K562 (cell line): ENCODE measurements around the gene PCBD1. TPM values are rescaled to one million over a fixed set of nuclear protein-coding genes. Genes with fewer than 3 reads are reported as not detected.

ENCODE experiments used
- ATAC-seq: fragments of 200-7000 bp; cut with Tn5 transposase; 3 replicates; pipeline ENCODE4 v1.9.1; 2020; ENCODE audit warnings: moderate library complexity
- BruUV-seq: library from RNA; stranded (reverse); fragments of 400-500 nt; replicated peaks from 2 replicates; lab custom pipeline; 2021; lab: Mats Ljungman, UMichigan
- CTCF ChIA-PET: fragments of 300-600 bp; formaldehyde crosslinking; extraction: SDS; loops from one replicate; lab custom pipeline; 2021; ENCODE audit warnings: low intra/inter-chr PET ratio; lab: Yijun Ruan, JAX
- POLR2A ChIA-PET: fragments of 300-600, 350-650 bp; sonication (Branson Sonifier 250); formaldehyde crosslinking; extraction: SDS; loops from one replicate; lab custom pipeline; 2021; ENCODE audit warnings: antibody characterized with exemption, inconsistent platforms; lab: Yijun Ruan, JAX
- DNase-seq, 4 experiments: peaks; one replicate each; pipeline versions ENCODE4 v3.0.0 to v3.0.0-alpha.2; 2011 to 2018; ENCODE audit warnings: low spot score in 3 of 4, mixed read lengths in 3 of 4; ENCODE audit errors: extremely low read depth in 1 of 4
- FAIRE-seq: peaks from 2 replicates; lab custom pipeline; 2011; peaks lifted over from hg19 to GRCh38; lab: Jason Lieb, UNC
- H2AFZ ChIP-seq: 2 replicates; pipeline ENCODE4 v1.6.0; 2011; ENCODE audit warnings: low read depth, low read length, control low read depth, inconsistent platforms
- H3K27ac ChIP-seq: fragments of 200-600 bp; 3 replicates; pipeline ENCODE4 v1.8.0; 2011; ENCODE audit warnings: low read depth, mild to moderate bottlenecking, control low read depth, inconsistent platforms, low read length, moderate library complexity, mixed read lengths; ENCODE audit errors: extremely low read depth
- H3K27me3 ChIP-seq, 2 experiments: fragments of 300-600 bp in 1 of 2; 2 replicates in 1 of 2; 3 replicates in 1 of 2; pipeline versions ENCODE4 v1.6.0 to v1.8.0; 2011; ENCODE audit warnings: inconsistent platforms in 2 of 2, low read length in 2 of 2, mild to moderate bottlenecking in 1 of 2, mixed read lengths in 1 of 2, moderate library complexity in 1 of 2; ENCODE audit not compliant: control insufficient read depth in 2 of 2, insufficient read depth in 2 of 2
- H3K36me3 ChIP-seq: fragments of 300-600 bp; 3 replicates; pipeline ENCODE4 v1.8.0; 2011; ENCODE audit warnings: mild to moderate bottlenecking, low read length, inconsistent platforms; ENCODE audit not compliant: control insufficient read depth, insufficient read depth
- H3K4me1 ChIP-seq, 2 experiments: fragments of 200-600 bp in 1 of 2; replicated peaks in 1 of 2; 2 replicates in 1 of 2; 3 replicates in 1 of 2; pipeline versions ENCODE4 v1.5.1 to v1.8.0; 2011; ENCODE audit warnings: inconsistent platforms in 2 of 2, low read length in 2 of 2, mild to moderate bottlenecking in 1 of 2, mixed read lengths in 1 of 2, moderate library complexity in 1 of 2; ENCODE audit not compliant: control insufficient read depth in 2 of 2, insufficient read depth in 2 of 2
- H3K4me2 ChIP-seq: 2 replicates; pipeline ENCODE4 v1.6.1; 2011; ENCODE audit warnings: low read length, control low read depth, inconsistent platforms, mixed read lengths; ENCODE audit not compliant: insufficient read depth
- H3K4me3 ChIP-seq: fragments of 200-600 bp; sonication (generic), shearing (Covaris generic); 2 replicates; pipeline ENCODE4 v1.5.1; 2016; ENCODE audit warnings: control low read depth, inconsistent platforms
- H3K79me2 ChIP-seq: fragments of 200-600 bp; 3 replicates; pipeline ENCODE4 v1.8.0; 2011; ENCODE audit warnings: low read length, inconsistent platforms; ENCODE audit not compliant: control insufficient read depth, insufficient read depth
- H3K9ac ChIP-seq, 2 experiments: 2 replicates each; pipeline versions ENCODE4 v1.6.0 to v1.6.1; 2011; ENCODE audit warnings: low read depth in 2 of 2, low read length in 2 of 2, control low read depth in 1 of 2, inconsistent platforms in 1 of 2, mild to moderate bottlenecking in 1 of 2, mixed read lengths in 1 of 2; ENCODE audit not compliant: insufficient read depth in 1 of 2
- H3K9me1 ChIP-seq: one replicate; pipeline ENCODE4 v1.6.0; 2011; ENCODE audit warnings: inconsistent platforms, mild to moderate bottlenecking, low read length, moderate library complexity; ENCODE audit not compliant: control insufficient read depth, insufficient read depth
- H3K9me3 ChIP-seq: replicated peaks from 2 replicates; pipeline ENCODE4 v1.5.1; 2011; ENCODE audit warnings: low read depth, low read length, inconsistent platforms; ENCODE audit not compliant: control insufficient read depth, insufficient read depth
- H4K20me1 ChIP-seq: replicated peaks from 2 replicates; pipeline ENCODE4 v1.6.1; 2011; ENCODE audit warnings: low read length, inconsistent platforms, mixed read lengths; ENCODE audit not compliant: control insufficient read depth, insufficient read depth
- BRD9 ChIP-seq: fragments of 450-650 bp; IDR thresholded peaks from 2 replicates; pipeline ENCODE4 v1.6.1; 2018; ENCODE audit warnings: low read depth; ENCODE audit not compliant: partially characterized antibody
- CBFA2T3 ChIP-seq: fragments of 450-650 bp; IDR thresholded peaks from 2 replicates; pipeline ENCODE4 v1.6.1; 2017
- ELK3 ChIP-seq: fragments of 450-650 bp; formaldehyde crosslinking; IDR thresholded peaks from 2 replicates; pipeline ENCODE4 v1.4.0; 2020; ENCODE audit warnings: mild to moderate bottlenecking
- FOXP1 ChIP-seq: sonication (generic); formaldehyde crosslinking; IDR thresholded peaks from 2 replicates; pipeline ENCODE4 v1.8.0; 2022; ENCODE audit warnings: mild to moderate bottlenecking, missing genetic modification reagents
- HDAC8 ChIP-seq: fragments of 450-650 bp; IDR thresholded peaks from 2 replicates; pipeline ENCODE4 v1.6.1; 2016; ENCODE audit warnings: mild to moderate bottlenecking, missing genetic modification characterization, moderate library complexity, missing compliant biosample characterization
- HMG20A ChIP-seq: fragments of 450-650 bp; formaldehyde crosslinking; conservative IDR thresholded peaks from 2 replicates; pipeline ENCODE4 v1.4.0; 2020; ENCODE audit warnings: mild to moderate bottlenecking, mixed read lengths
- L3MBTL2 ChIP-seq: fragments of 450-650 bp; IDR thresholded peaks from 2 replicates; pipeline ENCODE4 v1.6.1; 2016; ENCODE audit warnings: mild to moderate bottlenecking, moderate library complexity
- LEF1 ChIP-seq: fragments of 450-650 bp; IDR thresholded peaks from 2 replicates; pipeline ENCODE4 v1.6.1; 2016; ENCODE audit warnings: mild to moderate bottlenecking
- MGA ChIP-seq: fragments of 450-650 bp; IDR thresholded peaks from 2 replicates; pipeline ENCODE4 v1.6.1; 2016; ENCODE audit warnings: mild to moderate bottlenecking, moderate library complexity
- NELFE ChIP-seq: IDR thresholded peaks from 2 replicates; pipeline ENCODE4 v1.6.1; 2011; ENCODE audit warnings: mild to moderate bottlenecking; ENCODE audit not compliant: insufficient read depth, insufficient read length
- ZNF695 ChIP-seq: fragments of 450-650 bp; formaldehyde crosslinking; IDR thresholded peaks from 2 replicates; pipeline ENCODE4 v1.4.0; 2020; ENCODE audit warnings: mild to moderate bottlenecking, moderate library complexity
- ZNF780A ChIP-seq: fragments of 250-450 bp; sonication (Bioruptor Pico); IDR thresholded peaks from 2 replicates; pipeline ENCODE4 v1.5.0; 2021; ENCODE audit warnings: mild to moderate bottlenecking
- WGBS: fragments of 100-300 bp; shearing (Covaris generic); methylation state at CpG from one replicate; pipeline ENCODE4 v1.1.6; 2016; ENCODE audit warnings: low coverage, mixed read lengths; ENCODE audit not compliant: insufficient coverage; ENCODE audit errors: missing lambda C conversion rate; 5-methylcytosine and 5-hydroxymethylcytosine counted together
- in situ Hi-C: fragments of 300-500 bp; cut with MboI; formaldehyde crosslinking; loops from 4 replicates; pipeline ENCODE4 v1.15.0; 2018; ENCODE audit warnings: inconsistent platforms, mixed read lengths
- intact Hi-C: fragments of 100-400 bp; cut with micrococcal nuclease; formaldehyde crosslinking; loops from 2 replicates; pipeline ENCODE4 v1.14.2; 2022
- polyA plus RNA-seq, 8 experiments: library from polyadenylated mRNA; depleted of rRNA in 4 of 8; stranded (reverse) in 5 of 8; unstranded in 3 of 8; fragments of >200 nt; fragmentation: Nextera tagmentation in 2 of 8; fragmentation: Illumina TruSeq in 1 of 8; extraction: Ambion mirVana in 2 of 8; extraction: Trizol in 1 of 8; gene quantifications; 2 replicates each; pipeline versions ENCODE4 v1.2.1 to v1.2.3, GENCODE V29; 2011 to 2014; ENCODE audit warnings: inconsistent platforms in 1 of 8, missing spikeins in 1 of 8
- total RNA-seq, 7 experiments: library from RNA; depleted of rRNA in 6 of 7; stranded (reverse); fragments of >200 nt in 6 of 7; fragmentation: Illumina TruSeq in 2 of 7; extraction: Trizol in 2 of 7; gene quantifications; 2 replicates each; pipeline versions ENCODE4 v1.2.1 to v1.2.3, GENCODE V29; 2011 to 2021; ENCODE audit warnings: low replicate concordance in 1 of 7

The PCBD1 gene
- total and polyA plus RNA-seq, 9 of the 15 experiments (the other 6 are each of a cell fraction or from before 2014, with no cell fraction given) = 14.6 to 109 (median 57.0) TPM

DNA sequence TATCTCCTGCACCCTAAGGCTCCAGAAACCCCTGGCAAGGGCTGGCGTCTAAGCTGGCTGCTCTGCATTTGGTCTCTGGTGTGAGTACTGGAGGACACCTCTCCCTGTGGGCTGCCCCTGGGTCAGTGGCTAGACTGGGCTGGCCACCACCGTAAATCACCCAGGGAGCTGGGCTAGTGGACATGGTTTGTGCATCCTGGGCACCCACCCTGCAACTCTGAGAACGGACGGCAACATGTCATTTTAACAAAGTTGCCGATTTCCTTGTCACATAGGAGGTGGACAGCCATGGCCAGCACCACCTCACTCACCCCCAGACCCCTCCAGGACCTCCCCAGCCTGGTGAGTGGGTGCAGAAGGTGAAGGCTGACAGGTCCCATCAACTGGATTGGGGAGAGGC is 26.8 kb upstream of the PCBD1 start:
- DNase-seq (no peak), ATAC-seq (no peak), FAIRE-seq (no peak)
- no peak overlapping the region for H3K9ac ChIP-seq
- in situ Hi-C loops (no loop called here), intact Hi-C loops (no loop called here)
- H3K27me3 ChIP-seq = peaks cover 30 to 87% of the 10 kb centered on the region in 2 experiments
- H4K20me1 ChIP-seq = peaks cover 17% of the 10 kb centered on the region
- no peaks in the 10 kb centered on the region for H3K79me2 ChIP-seq
- ChIA-PET POLR2A (interaction anchor here (1.1 kb wide), 1 partner anchor 385 kb away, joined by 3 read pairs; no protein-coding TSS in a partner anchor), CTCF (no interaction called here)
- no peak overlapping the region for H3K4me2 ChIP-seq
- BruUV-seq = no TSS peak
- no peaks in the 10 kb centered on the region for H3K9me3 ChIP-seq
- no peak overlapping the region for H3K4me3 ChIP-seq
- no peaks in the 10 kb centered on the region for H3K9me1 ChIP-seq
- WGBS = 1% methylated on average over 5 of the region's 5 CpGs
- no peak overlapping the region for H2AFZ ChIP-seq
- no peaks in the 10 kb centered on the region for H3K36me3 ChIP-seq
- peaks cover 0 to 6% of the 10 kb centered on the region in 2 experiments; a peak in 1 of 5 replicates for H3K4me1 ChIP-seq
- H3K27ac ChIP-seq = no peak overlapping the region
- TF ChIP-seq ELK3 (CRISPR knock-in tag) = no peak
- TF ChIP-seq FOXP1 (CRISPR knock-in tag) = no peak
- TF ChIP-seq HDAC8 (tag) = no peak
- TF ChIP-seq L3MBTL2 = no peak
- no peak for TF ChIP-seq BRD9
- no peak for TF ChIP-seq NELFE
- no peak for TF ChIP-seq ZNF695 (CRISPR knock-in tag)
- TF ChIP-seq HMG20A (CRISPR knock-in tag) = no peak
- no peak for TF ChIP-seq LEF1
- no peak for TF ChIP-seq ZNF780A (CRISPR knock-in tag)
- TF ChIP-seq MGA = no peak
- TF ChIP-seq CBFA2T3 = no peak
